AG10803 (cell line): ENCODE measurements around the gene ACD.

ENCODE experiments used
- DNase-seq: peaks from one replicate; pipeline ENCODE4 v3.0.0; 2010; ENCODE audit warnings: low read depth
- H3K4me3 ChIP-seq: 2 replicates; pipeline ENCODE4 v1.5.1; 2011; ENCODE audit warnings: mild to moderate bottlenecking, low read length, control low read depth
- TF ChIP-seq, protein P1 (sequence below): conservative IDR thresholded peaks from 2 replicates; pipeline ENCODE4 v1.5.1; 2011; ENCODE audit warnings: mild to moderate bottlenecking, low read length, control low read depth, inconsistent platforms

ACD gene

DNA sequence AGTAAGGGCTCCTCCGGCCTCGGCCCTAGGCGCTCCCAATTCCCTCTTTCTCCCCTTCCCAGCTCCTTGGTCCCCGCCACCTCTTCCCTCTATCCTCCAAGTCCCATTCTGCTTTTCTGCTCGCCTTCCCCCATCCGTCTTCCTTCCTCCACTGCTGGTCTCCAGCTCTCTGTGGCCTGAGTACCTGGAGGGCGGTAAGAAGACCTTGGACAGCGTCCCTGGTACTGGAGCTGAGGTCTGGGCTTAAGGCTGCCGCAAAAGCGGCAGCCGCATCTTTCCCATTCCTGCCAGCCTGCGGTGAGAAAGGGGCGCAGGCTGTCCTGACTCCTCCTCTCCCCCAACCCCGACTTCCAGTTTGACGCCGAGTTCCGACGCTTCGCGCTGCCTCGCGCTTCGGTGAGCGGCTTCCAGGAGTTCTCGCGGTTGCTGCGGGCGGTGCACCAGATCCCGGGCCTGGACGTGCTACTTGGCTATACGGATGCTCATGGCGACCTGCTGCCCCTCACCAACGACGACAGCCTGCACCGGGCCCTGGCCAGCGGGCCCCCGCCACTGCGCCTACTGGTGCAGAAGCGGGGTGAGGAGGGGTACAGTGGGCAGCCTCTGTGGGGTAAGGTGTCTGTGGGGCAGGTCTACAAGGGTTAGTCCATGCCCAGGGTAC lies 1.2 kb upstream of the ACD start:
- no peak for DNase-seq
- peak overlapping the region; percentile 54 for H3K4me3 ChIP-seq
- TF ChIP-seq, protein P1, sequence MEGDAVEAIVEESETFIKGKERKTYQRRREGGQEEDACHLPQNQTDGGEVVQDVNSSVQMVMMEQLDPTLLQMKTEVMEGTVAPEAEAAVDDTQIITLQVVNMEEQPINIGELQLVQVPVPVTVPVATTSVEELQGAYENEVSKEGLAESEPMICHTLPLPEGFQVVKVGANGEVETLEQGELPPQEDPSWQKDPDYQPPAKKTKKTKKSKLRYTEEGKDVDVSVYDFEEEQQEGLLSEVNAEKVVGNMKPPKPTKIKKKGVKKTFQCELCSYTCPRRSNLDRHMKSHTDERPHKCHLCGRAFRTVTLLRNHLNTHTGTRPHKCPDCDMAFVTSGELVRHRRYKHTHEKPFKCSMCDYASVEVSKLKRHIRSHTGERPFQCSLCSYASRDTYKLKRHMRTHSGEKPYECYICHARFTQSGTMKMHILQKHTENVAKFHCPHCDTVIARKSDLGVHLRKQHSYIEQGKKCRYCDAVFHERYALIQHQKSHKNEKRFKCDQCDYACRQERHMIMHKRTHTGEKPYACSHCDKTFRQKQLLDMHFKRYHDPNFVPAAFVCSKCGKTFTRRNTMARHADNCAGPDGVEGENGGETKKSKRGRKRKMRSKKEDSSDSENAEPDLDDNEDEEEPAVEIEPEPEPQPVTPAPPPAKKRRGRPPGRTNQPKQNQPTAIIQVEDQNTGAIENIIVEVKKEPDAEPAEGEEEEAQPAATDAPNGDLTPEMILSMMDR, result no peak

DNA sequence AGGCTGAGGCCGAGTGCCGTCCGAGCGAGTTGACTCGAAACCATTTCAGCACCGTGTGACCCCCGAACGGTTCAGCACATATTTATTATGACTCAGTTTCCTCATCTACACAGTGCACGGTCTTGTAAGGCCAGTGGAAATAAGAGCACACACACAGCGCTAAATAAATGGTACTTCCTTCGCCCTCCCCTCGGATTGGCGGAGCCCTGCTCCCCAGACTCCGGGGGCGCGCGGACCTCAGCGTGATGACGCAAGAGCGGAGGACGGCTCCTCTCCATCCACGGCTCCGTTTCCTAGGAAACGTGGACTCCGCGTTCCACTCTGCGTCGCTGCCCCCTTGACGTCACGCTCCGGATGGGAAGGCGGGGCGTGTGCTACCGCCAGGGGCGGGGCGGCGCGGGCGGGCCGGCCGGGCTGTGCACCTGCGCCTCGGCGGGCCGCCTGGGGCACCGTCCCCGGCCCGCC lies 536 bp upstream of the ACD start, which contains the start of gene PARD6A:
TSS of gene PARD6A (plus strand) at position 397 of the 465 bp plus-strand sequence. CDS start 79 bp downstream, outside the sequence.
- DNase-seq, result peak; percentile 92
- TF ChIP-seq, protein P1, result no peak
- peak within 1 kb of the TSS; percentile 94 for H3K4me3 ChIP-seq

DNA sequence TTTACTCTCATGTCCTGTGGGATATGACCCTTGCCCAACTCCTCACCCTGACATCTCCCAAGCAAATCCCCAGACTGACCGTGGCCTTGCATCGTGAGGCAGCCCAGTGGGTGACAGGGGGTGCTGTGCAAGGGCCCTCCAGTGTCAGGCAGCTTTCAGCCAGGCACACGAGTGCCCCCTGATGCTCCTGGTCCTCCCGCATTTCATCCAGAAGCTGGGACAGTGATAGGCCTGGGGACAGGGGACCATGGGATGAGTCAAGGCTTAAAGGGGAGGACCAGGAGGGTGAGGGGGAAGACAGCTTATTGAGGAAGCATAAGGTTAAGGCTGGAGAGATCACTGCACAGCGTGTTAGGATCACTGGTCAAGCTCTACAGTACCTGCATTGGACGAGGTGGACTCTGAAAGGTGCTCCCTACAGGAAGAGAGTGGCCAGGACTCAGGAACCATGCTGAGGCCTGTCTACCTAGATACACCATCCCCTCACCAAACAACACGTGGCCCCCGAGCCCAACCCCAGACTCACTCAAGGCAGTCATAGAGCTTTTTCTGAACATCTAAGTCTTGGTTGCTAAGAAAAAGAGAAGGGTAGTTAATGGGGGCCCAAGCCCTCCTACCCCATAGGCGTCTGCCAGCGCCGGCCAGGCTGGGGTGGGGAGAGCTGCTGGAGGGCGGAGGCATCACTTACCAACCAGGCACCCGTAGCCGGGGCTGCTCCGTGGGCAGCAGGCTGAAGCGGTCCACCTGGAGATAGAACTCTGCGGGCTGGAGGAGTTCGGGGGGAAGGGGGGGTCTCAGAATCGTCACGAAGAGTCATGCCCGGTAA lies 998 bp downstream of the ACD start:
- no peak for DNase-seq
- H3K4me3 ChIP-seq, result peak overlapping the region; percentile 94
- TF ChIP-seq, protein P1, result no peak

DNA sequence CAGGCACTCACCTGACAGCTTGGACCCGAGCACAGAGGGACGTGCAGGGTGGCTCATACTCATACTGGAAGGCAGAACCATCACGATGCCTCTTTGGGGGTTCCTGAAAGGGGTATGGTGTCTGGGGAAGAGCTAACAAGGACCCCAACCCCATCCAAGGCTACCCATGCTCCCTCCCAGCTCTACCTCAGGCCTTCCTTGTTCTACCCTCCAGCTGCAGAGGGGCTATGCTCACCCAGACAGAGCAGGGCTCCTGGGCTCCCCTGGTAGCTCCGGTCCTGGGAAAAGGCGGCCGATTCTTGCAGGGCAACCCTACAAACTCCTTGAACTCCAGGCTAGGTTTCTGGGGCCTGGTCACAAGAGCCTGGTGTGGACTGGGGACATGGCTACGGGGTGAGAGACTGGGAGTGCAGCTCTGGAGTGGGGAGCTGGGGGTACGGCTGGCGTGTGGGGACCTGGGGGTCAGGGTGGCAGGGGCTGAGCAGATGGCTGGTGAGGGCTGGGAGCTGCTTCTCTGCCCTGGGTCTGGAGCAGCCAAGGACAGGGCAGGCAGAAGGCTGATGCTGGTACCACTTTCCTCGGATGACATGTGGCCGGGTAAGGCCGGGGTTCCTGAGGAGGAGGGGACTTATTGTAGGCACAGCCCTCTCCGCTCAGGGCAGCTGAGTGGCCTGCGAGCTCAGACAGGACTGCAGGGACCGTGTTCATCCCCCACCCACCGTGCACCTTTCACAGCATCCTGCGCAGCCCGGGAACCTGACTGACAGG lies 2.1 kb downstream of the ACD start:
- TF ChIP-seq, protein P1, result no peak
- H3K4me3 ChIP-seq, result no peak overlapping the region
- no peak for DNase-seq

DNA sequence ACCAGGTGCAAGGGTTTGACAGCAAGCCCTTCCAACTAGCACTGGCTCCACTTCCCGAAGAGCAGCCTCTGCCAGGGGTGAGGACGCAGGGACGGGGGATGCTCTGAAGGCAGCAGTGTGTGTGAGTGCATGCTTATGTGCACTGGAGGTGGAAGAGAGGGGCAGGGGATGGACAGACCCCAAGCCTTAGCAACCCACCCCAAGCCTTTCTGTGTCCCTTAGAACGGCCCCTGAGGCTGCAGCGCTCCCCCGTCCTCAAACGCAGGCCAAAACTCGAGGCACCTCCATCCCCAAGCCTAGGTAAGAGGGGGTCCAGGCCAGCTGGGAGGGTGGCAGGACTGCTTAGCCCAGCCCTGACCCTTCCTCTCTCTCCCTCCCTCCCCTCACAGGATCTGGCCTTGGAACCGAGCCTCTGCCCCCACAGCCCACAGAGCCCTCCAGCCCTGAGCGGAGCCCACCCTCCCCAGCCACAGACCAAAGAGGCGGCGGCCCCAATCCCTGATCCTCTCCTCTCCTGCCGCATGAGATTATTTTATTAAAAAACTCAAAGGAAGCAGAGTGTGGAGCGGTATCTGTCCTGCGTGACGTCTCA lies 2.9 kb downstream of the ACD start:
- no peak overlapping the region for H3K4me3 ChIP-seq
- TF ChIP-seq, protein P1, result no peak
- DNase-seq, result no peak

DNA sequence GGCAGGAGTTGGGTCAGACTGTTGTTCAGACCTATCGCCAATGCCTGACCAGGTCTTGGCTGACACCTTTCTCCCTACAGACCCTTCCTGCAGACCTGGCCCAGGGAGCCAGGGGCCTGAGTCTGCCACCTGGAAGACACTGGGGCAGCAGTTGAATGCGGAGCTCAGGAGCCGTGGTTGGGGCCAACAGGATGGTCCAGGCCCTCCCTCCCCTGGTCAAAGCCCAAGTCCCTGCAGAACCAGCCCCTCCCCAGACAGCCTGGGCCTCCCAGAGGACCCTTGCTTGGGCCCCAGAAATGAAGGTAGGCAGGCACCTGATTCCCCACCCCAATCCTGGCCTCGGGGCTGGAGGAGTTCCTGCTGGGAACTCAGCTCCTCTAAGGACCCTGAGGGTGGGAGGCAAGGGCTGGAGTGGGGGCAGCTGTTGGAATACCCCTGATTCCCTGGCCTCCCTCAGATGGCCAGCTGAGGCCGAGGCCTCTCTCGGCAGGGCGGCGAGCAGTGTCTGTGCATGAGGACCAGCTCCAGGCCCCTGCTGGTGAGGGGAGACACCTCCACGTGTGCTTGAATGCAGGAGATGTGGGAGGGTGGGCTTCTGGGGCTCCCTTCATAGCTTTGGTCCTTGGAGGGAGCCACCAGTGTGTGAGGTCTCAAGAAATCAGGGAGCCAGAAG lies 3.6 kb downstream of the ACD start:
- H3K4me3 ChIP-seq, result no peak overlapping the region
- DNase-seq, result no peak
- TF ChIP-seq, protein P1, result no peak
